Activated CD4-positive, alpha-beta T cell treated with anti-CD3 and anti-CD28 coated beads, Interleukin-10, Interleukin-2, amounts not matched to agents 100 ng/mL and 50 ng/mL, durations not matched to agents 16 hours and 8 hours (primary cell): Measurements from ENCODE around the gene SESN1.
"Not testable (repeated sequence)": the region's sequence is repeated elsewhere in the genome, so short reads cannot be mapped to it uniquely, and the experiment has no call there.

ENCODE experiments used
- DNase-seq: peaks from one replicate; pipeline ENCODE4 v3.0.0-alpha.2; 2020

The SESN1 gene

GRCh38 chr6:109093732-109094415, 772 bp downstream of the SESN1 start:
- DNase-seq, result no peak

GRCh38 chr6:109092074-109092473, 2.6 kb downstream of the SESN1 start:
- no peak for DNase-seq

- peak; percentile 7 for DNase-seq
These were observed 3.2 kb downstream of the SESN1 start for GRCh38 chr6:109091314-109092024.

- no peak for DNase-seq
These were observed 5.7 kb downstream of the SESN1 start for GRCh38 chr6:109088995-109089394.

GRCh38 chr6:109087661-109088264, 6.9 kb downstream of the SESN1 start:
- DNase-seq, result no peak

- not testable (repeated sequence) for DNase-seq
These were observed 10.5 kb downstream of the SESN1 start for GRCh38 chr6:109084146-109084545.

GRCh38 chr6:109083657-109084056, 11.0 kb downstream of the SESN1 start:
- DNase-seq, result no peak

GRCh38 chr6:109082188-109082577, 12.5 kb downstream of the SESN1 start:
- DNase-seq, result no peak

GRCh38 chr6:109081516-109082187, 13.0 kb downstream of the SESN1 start:
- DNase-seq, result no peak

- DNase-seq, result no peak
These were observed 13.6 kb downstream of the SESN1 start for GRCh38 chr6:109081026-109081425.

GRCh38 chr6:109079981-109080380, 14.7 kb downstream of the SESN1 start:
- DNase-seq, result no peak

GRCh38 chr6:109076377-109076776, 18.3 kb downstream of the SESN1 start:
- DNase-seq, result no peak

GRCh38 chr6:109075934-109076333, 18.7 kb downstream of the SESN1 start:
- no peak for DNase-seq

GRCh38 chr6:109074133-109074415, 20.6 kb downstream of the SESN1 start:
- no peak for DNase-seq

GRCh38 chr6:109073344-109074132, 21.1 kb downstream of the SESN1 start:
- DNase-seq, result peak; percentile 68

- DNase-seq, result no peak
These were observed 23.3 kb downstream of the SESN1 start for GRCh38 chr6:109071125-109071917.

GRCh38 chr6:109069746-109070145, 24.9 kb downstream of the SESN1 start:
- DNase-seq, result no peak

GRCh38 chr6:109062767-109063352, 31.8 kb downstream of the SESN1 start:
- DNase-seq, result no peak

GRCh38 chr6:109062216-109062615, 32.4 kb downstream of the SESN1 start:
- DNase-seq, result no peak

GRCh38 chr6:109060571-109060970, 34.1 kb downstream of the SESN1 start:
- DNase-seq, result no peak

- peak; percentile 39 for DNase-seq
These were observed 35.0 kb downstream of the SESN1 start for GRCh38 chr6:109059571-109060021.

- DNase-seq, result no peak
These were observed 35.5 kb downstream of the SESN1 start for GRCh38 chr6:109059153-109059552.
